CD4-positive, CD25-positive, alpha-beta regulatory T cell (primary cell): ENCODE measurements around the gene FNIP2. TPM values are rescaled to one million over a fixed set of nuclear protein-coding genes. Genes with fewer than 3 reads are reported as not detected.
"Not testable (repeated sequence)": the region's sequence is repeated elsewhere in the genome, so short reads cannot be mapped to it uniquely, and the experiment has no call there.

Experiments
- ATAC-seq, 2 donors: fragments of 150-1000 bp; cut with Tn5 transposase; one replicate each; pipeline ENCODE4 v1.10.0; 2021; ENCODE audit warnings: low read depth in 2 of 2, moderate number of reproducible peaks in 2 of 2, moderate library complexity in 1 of 2
- DNase-seq, 3 donors: peaks; one replicate each; pipeline versions ENCODE4 v3.0.0 to v3.0.0-alpha.2; 2012 to 2022; ENCODE audit warnings: mixed read lengths in 1 of 3
- H3K27ac ChIP-seq: one replicate; pipeline ENCODE4 v1.7.0; 2013; ENCODE audit warnings: mild to moderate bottlenecking, low read length; ENCODE audit not compliant: insufficient read depth, poor library complexity, severe bottlenecking
- H3K27me3 ChIP-seq: one replicate; pipeline ENCODE4 v1.7.0; 2013; ENCODE audit warnings: low read length; ENCODE audit not compliant: control insufficient read depth, insufficient read depth
- H3K36me3 ChIP-seq: one replicate; pipeline ENCODE4 v1.7.0; 2013; ENCODE audit warnings: mild to moderate bottlenecking, low read length, moderate library complexity; ENCODE audit not compliant: control insufficient read depth, insufficient read depth
- H3K4me1 ChIP-seq: 2 replicates; pipeline ENCODE4 v1.7.0; 2013; ENCODE audit warnings: mild to moderate bottlenecking, low read length; ENCODE audit not compliant: insufficient read depth, control insufficient read depth, poor library complexity, severe bottlenecking
- H3K4me3 ChIP-seq: one replicate; pipeline ENCODE4 v1.7.0; 2013; ENCODE audit warnings: low read depth, mild to moderate bottlenecking, low read length, moderate library complexity
- H3K9me3 ChIP-seq, 2 experiments: 1 replicate in 1 of 2; 2 replicates in 1 of 2; pipeline ENCODE4 v1.7.0; 2013; ENCODE audit warnings: low read length in 2 of 2, mild to moderate bottlenecking in 1 of 2, moderate library complexity in 1 of 2; ENCODE audit not compliant: control insufficient read depth in 2 of 2
- H3K27ac Mint-ChIP-seq, 3 donors: one replicate each; pipeline ENCODE4 v1.8.0; 2020 to 2022; ENCODE audit warnings: mild to moderate bottlenecking in 3 of 3, mixed read lengths in 3 of 3, moderate library complexity in 2 of 3
- H3K27me3 Mint-ChIP-seq: one replicate; pipeline ENCODE4 v1.8.0; 2022; ENCODE audit warnings: mild to moderate bottlenecking, mixed read lengths
- H3K36me3 Mint-ChIP-seq: one replicate; pipeline ENCODE4 v1.8.0; 2020; ENCODE audit warnings: mixed read lengths
- H3K4me1 Mint-ChIP-seq, 4 donors: one replicate each; pipeline ENCODE4 v1.8.0; 2020 to 2022; ENCODE audit warnings: mixed read lengths in 4 of 4, mild to moderate bottlenecking in 1 of 4
- H3K4me3 Mint-ChIP-seq, 4 donors: one replicate each; pipeline ENCODE4 v1.8.0; 2020 to 2022; ENCODE audit warnings: mild to moderate bottlenecking in 4 of 4, mixed read lengths in 4 of 4, moderate library complexity in 3 of 4
- H3K9me3 Mint-ChIP-seq, 7 donors: one replicate each; pipeline ENCODE4 v1.8.0; 2020 to 2022; ENCODE audit warnings: mixed read lengths in 7 of 7, mild to moderate bottlenecking in 3 of 7, moderate library complexity in 2 of 7
- polyA plus RNA-seq, 4 donors: library from polyadenylated mRNA; unstranded; fragments of 300-500 nt; fragmentation: Illumina TruSeq; gene quantifications; one replicate each; pipeline ENCODE4 v1.2.3, GENCODE V29; 2021
- total RNA-seq: library from RNA; stranded (reverse); gene quantifications from one replicate; pipeline ENCODE4 v1.2.3, GENCODE V29; 2022

The FNIP2 gene
- total and polyA plus RNA-seq, 5 donors from 2014 or later, result 1.5 to 8.9 (median 2.3) TPM

DNA sequence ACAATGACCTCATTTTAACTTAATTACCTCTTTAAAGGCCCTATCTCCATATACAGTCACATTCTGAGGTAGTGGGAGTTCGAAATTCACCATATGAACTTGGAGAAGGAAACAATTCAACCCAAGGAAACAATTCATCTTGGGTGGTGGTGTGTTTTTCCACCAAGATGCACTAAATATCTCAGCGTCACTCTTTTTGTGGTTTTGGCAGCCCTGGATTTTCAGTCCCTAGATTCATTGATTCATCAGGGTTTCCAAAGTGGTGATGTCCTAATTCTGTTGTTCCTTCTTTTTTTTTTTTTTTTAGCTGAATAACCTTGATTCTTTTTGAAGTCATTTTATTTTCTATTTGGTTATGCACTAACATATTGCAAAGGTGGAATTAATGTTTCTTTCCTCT lies 171.4 kb downstream of the FNIP2 start:
- peaks cover 5% of the 10 kb centered on the region for H3K27me3 ChIP-seq
- H3K4me3 ChIP-seq, result no peak overlapping the region
- Mint-ChIP-seq H3K36me3 (no peaks in the 10 kb centered on the region), H3K9me3 (peaks cover 0 to 2% (median 0%) of the 10 kb centered on the region in 7 donors), H3K27me3 (peaks cover 34% of the 10 kb centered on the region), H3K27ac (no peak overlapping the region), H3K4me1 (no peaks in the 10 kb centered on the region), H3K4me3 (no peak overlapping the region)
- no peak overlapping the region for H3K27ac ChIP-seq
- no peaks in the 10 kb centered on the region for H3K36me3 ChIP-seq
- no peak for DNase-seq
- no peak for ATAC-seq
- no peaks in the 10 kb centered on the region for H3K4me1 ChIP-seq
- no peaks in the 10 kb centered on the region for H3K9me3 ChIP-seq

DNA sequence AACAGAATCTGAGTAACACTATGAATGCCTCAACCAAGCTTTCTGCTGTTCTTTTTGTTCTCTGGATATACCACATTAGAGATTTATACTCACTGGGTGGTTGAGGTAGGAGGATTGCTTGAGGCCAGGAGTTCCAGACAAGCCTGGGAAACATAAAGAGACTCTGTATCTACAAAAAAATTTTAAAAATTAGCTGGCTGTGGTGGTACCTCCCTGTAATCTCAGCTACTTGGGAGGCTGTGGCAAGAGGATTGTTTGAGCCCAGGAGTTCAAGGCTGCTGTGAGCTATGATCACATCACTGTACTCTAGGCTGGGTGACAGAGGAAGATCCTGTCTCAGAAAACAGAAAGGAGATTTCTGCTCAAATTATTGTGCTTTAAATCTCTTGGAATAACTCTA lies 172.5 kb downstream of the FNIP2 start:
- Histone ChIP-seq H3K27ac (no peak overlapping the region), H3K27me3 (peaks cover 3% of the 10 kb centered on the region), H3K4me1 (no peaks in the 10 kb centered on the region), H3K9me3 (no peaks in the 10 kb centered on the region), H3K36me3 (no peaks in the 10 kb centered on the region), H3K4me3 (no peak overlapping the region)
- peaks cover 41% of the 10 kb centered on the region for H3K27me3 Mint-ChIP-seq
- no peak overlapping the region for H3K4me3 Mint-ChIP-seq
- no peak overlapping the region for H3K27ac Mint-ChIP-seq
- no peaks in the 10 kb centered on the region for H3K36me3 Mint-ChIP-seq
- DNase-seq (no peak), ATAC-seq (no peak)
- H3K4me1 Mint-ChIP-seq, result no peaks in the 10 kb centered on the region
- H3K9me3 Mint-ChIP-seq, result peaks cover 0 to 2% (median 0%) of the 10 kb centered on the region in 7 donors

GRCh38 chr4:158941895-158942294 lies 173.1 kb downstream of the FNIP2 start:
- H3K27ac ChIP-seq, result no peak overlapping the region
- no peak overlapping the region for H3K27ac Mint-ChIP-seq
- ATAC-seq (no peak), DNase-seq (no peak)
- H3K36me3 Mint-ChIP-seq, result no peaks in the 10 kb centered on the region
- H3K36me3 ChIP-seq, result no peaks in the 10 kb centered on the region
- peaks cover 0 to 2% (median 0%) of the 10 kb centered on the region in 7 donors for H3K9me3 Mint-ChIP-seq
- peaks cover 41% of the 10 kb centered on the region for H3K27me3 Mint-ChIP-seq
- H3K4me1 Mint-ChIP-seq, result no peaks in the 10 kb centered on the region
- no peaks in the 10 kb centered on the region for H3K9me3 ChIP-seq
- H3K4me3 ChIP-seq, result no peak overlapping the region
- no peaks in the 10 kb centered on the region for H3K4me1 ChIP-seq
- peaks cover under 1% of the 10 kb centered on the region for H3K27me3 ChIP-seq
- no peak overlapping the region for H3K4me3 Mint-ChIP-seq

DNA sequence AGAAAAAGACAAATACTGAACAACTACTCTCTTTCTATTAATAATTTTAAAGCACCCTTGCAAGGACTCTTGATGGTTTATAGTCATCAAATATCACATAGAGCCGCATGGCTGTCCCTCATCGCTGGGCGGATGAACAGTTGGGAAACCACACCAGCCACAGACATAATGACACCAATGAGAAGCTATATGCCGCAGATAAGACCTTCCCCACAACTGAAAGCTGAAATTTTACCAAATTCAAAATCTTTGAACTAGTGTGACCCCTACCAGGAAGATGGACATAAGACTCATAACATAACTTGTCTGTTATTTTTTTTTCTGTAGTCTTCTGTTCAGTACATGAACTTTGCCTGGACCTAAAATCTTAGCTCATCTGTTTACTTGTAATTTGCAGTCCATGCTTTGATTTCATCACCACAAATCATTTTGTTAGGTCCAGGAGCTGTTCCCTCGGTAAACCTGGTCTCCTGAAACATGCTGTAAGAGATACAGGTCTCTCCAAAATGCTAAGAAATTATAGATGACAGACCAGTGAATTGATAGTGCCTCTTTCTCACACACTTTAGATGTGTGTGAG lies 176.8 kb downstream of the FNIP2 start:
- no peak overlapping the region for H3K4me3 Mint-ChIP-seq
- Histone ChIP-seq H3K36me3 (no peaks in the 10 kb centered on the region), H3K4me3 (no peak overlapping the region), H3K27ac (no peak overlapping the region), H3K9me3 (no peaks in the 10 kb centered on the region), H3K27me3 (no peaks in the 10 kb centered on the region), H3K4me1 (no peaks in the 10 kb centered on the region)
- H3K36me3 Mint-ChIP-seq, result no peaks in the 10 kb centered on the region
- no peak overlapping the region for H3K27ac Mint-ChIP-seq
- peaks cover 0 to 9% (median 2%) of the 10 kb centered on the region in 4 donors for H3K4me1 Mint-ChIP-seq
- H3K27me3 Mint-ChIP-seq, result peaks cover 21% of the 10 kb centered on the region
- ATAC-seq (no peak), DNase-seq (no peak)
- peaks cover 0 to 2% (median 1%) of the 10 kb centered on the region in 7 donors for H3K9me3 Mint-ChIP-seq

DNA sequence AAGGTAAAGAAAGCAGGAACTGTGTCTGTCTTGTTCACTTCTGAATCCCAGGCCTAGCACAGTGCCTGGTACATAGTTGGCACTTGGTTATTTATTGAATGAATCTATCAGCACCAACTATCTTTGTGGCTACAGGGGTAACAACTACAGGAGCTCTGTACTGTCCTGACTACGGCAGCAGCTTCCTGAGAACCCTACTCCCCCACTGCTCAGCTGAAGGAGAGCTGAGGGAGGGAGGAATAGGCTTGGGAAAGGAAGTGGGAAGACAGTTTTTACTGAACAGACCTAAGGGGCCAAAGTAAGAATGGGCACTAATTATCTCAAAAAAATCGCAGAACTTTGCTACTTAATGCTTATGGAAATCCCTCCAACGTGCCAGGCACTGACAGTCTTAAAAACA lies 178.0 kb downstream of the FNIP2 start:
- H3K9me3 Mint-ChIP-seq, result peaks cover 0 to 7% (median 2%) of the 10 kb centered on the region in 7 donors
- H3K4me1 Mint-ChIP-seq, result peaks cover 0 to 9% (median 2%) of the 10 kb centered on the region in 4 donors

DNA sequence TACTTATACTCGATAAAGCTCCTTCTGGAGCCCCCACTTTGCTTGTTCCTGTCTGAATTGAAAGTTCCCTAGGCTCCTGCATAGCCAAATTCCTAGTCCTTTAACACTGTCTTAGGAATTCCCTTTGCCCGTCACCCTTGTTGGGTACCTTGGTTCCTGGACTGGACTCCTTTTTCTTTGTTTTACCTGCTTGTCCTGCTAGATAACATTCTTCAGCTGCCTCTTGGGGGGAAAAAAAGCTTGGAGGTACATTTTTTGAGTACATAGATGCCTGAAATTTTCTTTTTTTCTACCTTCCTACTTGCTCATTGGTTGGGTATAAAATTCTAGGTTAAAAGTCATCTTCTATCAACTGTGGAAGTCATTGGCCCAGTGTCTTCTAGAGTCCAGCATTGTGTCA lies 179.2 kb downstream of the FNIP2 start:
- Histone ChIP-seq H3K4me3 (no peak overlapping the region), H3K27ac (no peak overlapping the region), H3K27me3 (no peaks in the 10 kb centered on the region), H3K36me3 (no peaks in the 10 kb centered on the region), H3K9me3 (peaks cover 0 to 7% of the 10 kb centered on the region in 2 experiments), H3K4me1 (no peaks in the 10 kb centered on the region)
- no peak for ATAC-seq
- H3K4me3 Mint-ChIP-seq, result no peak overlapping the region
- H3K4me1 Mint-ChIP-seq, result peaks cover 0 to 9% (median 2%) of the 10 kb centered on the region in 4 donors
- H3K27ac Mint-ChIP-seq, result no peak overlapping the region
- H3K36me3 Mint-ChIP-seq, result no peaks in the 10 kb centered on the region
- peaks cover 13% of the 10 kb centered on the region for H3K27me3 Mint-ChIP-seq
- DNase-seq, result no peak
- H3K9me3 Mint-ChIP-seq, result peaks cover 0 to 19% (median 2%) of the 10 kb centered on the region in 7 donors

More for the DNA sequence above, 178.0 kb downstream of the FNIP2 start:
- H3K9me3 ChIP-seq, result peaks cover 0 to 1% of the 10 kb centered on the region in 2 experiments
- DNase-seq (no peak), ATAC-seq (no peak)
- no peak overlapping the region for H3K4me3 Mint-ChIP-seq
- no peak overlapping the region for H3K4me3 ChIP-seq
- no peaks in the 10 kb centered on the region for H3K4me1 ChIP-seq
- H3K36me3 ChIP-seq, result no peaks in the 10 kb centered on the region
- no peaks in the 10 kb centered on the region for H3K27me3 ChIP-seq
- no peak overlapping the region for H3K27ac ChIP-seq
- no peak overlapping the region for H3K27ac Mint-ChIP-seq
- H3K27me3 Mint-ChIP-seq, result peaks cover 13% of the 10 kb centered on the region
- no peaks in the 10 kb centered on the region for H3K36me3 Mint-ChIP-seq

- H3K9me3 Mint-ChIP-seq, result peaks cover 0 to 19% (median 2%) of the 10 kb centered on the region in 7 donors
- peaks cover 13% of the 10 kb centered on the region for H3K27me3 Mint-ChIP-seq
- no peaks in the 10 kb centered on the region for H3K36me3 ChIP-seq
- no peak overlapping the region for H3K27ac Mint-ChIP-seq
- peak overlapping the region; percentile 28 for H3K4me3 ChIP-seq
- no peak overlapping the region for H3K4me3 Mint-ChIP-seq
- H3K36me3 Mint-ChIP-seq, result no peaks in the 10 kb centered on the region
- H3K4me1 ChIP-seq, result no peaks in the 10 kb centered on the region
- no peaks in the 10 kb centered on the region for H3K27me3 ChIP-seq
- DNase-seq (peak in 1 of 3 donors; percentile 9), ATAC-seq (no peak)
- peaks cover 0 to 7% of the 10 kb centered on the region in 2 experiments for H3K9me3 ChIP-seq
- peaks cover 0 to 9% (median 2%) of the 10 kb centered on the region in 4 donors for H3K4me1 Mint-ChIP-seq
- no peak overlapping the region for H3K27ac ChIP-seq
These were observed 180.3 kb downstream of the FNIP2 start for GRCh38 chr4:158949099-158949498.

DNA sequence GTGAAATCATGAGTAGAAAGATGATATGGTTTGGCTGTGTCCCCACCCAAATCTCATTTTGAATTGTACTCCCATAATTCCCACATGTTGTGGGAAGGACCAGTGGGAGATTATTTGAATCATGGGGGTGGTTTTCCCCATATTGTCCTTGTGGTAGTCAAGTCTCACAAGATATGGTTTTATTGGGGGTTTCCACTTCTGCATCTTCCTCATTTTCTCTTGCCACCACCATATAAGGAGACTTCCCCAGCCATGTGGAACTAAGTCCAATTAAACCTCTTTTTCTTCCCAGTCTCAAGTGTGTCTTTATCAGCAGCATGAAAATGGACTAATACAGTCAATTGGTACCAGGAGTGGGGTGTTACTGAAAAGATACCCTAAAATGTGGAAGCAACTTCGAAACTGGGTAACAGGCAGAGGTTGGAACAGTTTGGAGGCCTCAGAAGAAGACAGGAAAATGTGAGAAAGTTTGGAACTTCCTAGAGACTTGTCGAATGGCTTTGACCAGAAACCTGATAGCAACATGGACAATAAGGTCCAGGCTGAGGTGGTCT lies 183.5 kb downstream of the FNIP2 start:
- not testable (repeated sequence) for H3K4me1 Mint-ChIP-seq, H3K4me1 ChIP-seq, H3K36me3 Mint-ChIP-seq, H3K27ac ChIP-seq, H3K9me3 ChIP-seq, H3K27ac Mint-ChIP-seq, H3K27me3 ChIP-seq, ATAC-seq, H3K4me3 ChIP-seq, H3K27me3 Mint-ChIP-seq, H3K36me3 ChIP-seq, DNase-seq, H3K4me3 Mint-ChIP-seq
- H3K9me3 Mint-ChIP-seq, result peaks cover 0 to 22% (median 2%) of the 10 kb centered on the region in 7 donors
